Activated T-helper 1 cell treated with anti-CD3 and anti-CD28 coated beads, Interleukin-12 subunit alpha, Interleukin-12 subunit beta, Interleukin-2, Interleukin-4 antibody, amounts not matched to agents 30 ng/mL and 10 ng/mL and 1 ng/mL, durations not matched to agents 14 hours and 24 hours and 36 hours (primary cell): ENCODE results near the gene HTRA1. TPM values are rescaled to one million over a fixed set of nuclear protein-coding genes. Genes with fewer than 3 reads are reported as not detected.

Experiments
- DNase-seq: peaks from one replicate; pipeline ENCODE4 v3.0.0; 2021; ENCODE audit warnings: low spot score
- H3K27ac Mint-ChIP-seq: one replicate; pipeline ENCODE4 v1.8.0; 2021; ENCODE audit warnings: mild to moderate bottlenecking, mixed read lengths
- H3K27me3 Mint-ChIP-seq: one replicate; pipeline ENCODE4 v1.8.0; 2022; ENCODE audit warnings: mild to moderate bottlenecking, moderate library complexity, mixed read lengths; ENCODE audit not compliant: insufficient read depth
- H3K36me3 Mint-ChIP-seq: one replicate; pipeline ENCODE4 v1.8.0; 2021; ENCODE audit warnings: low read depth, mixed read lengths
- H3K4me1 Mint-ChIP-seq: one replicate; pipeline ENCODE4 v1.8.0; 2021; ENCODE audit warnings: low read depth, mixed read lengths
- H3K4me3 Mint-ChIP-seq: one replicate; pipeline ENCODE4 v1.8.0; 2021; ENCODE audit warnings: mild to moderate bottlenecking, moderate library complexity, mixed read lengths
- H3K9me3 Mint-ChIP-seq: one replicate; pipeline ENCODE4 v1.8.0; 2021; ENCODE audit warnings: mixed read lengths
- intact Hi-C: fragments of 100-400 bp; cut with micrococcal nuclease; formaldehyde crosslinking; loops from one replicate; pipeline ENCODE4 v1.15.1; 2024
- total RNA-seq: library from RNA; stranded (reverse); gene quantifications from 2 replicates; pipeline ENCODE4 v1.2.3, GENCODE V29; 2022

The HTRA1 gene
- not detected in 2 replicates for total RNA-seq

- H3K4me3 Mint-ChIP-seq, result peak within 1 kb of the TSS; percentile 73
- H3K9me3 Mint-ChIP-seq, result no peaks in the 10 kb centered on the region
- H3K36me3 Mint-ChIP-seq, result no peaks in the 10 kb centered on the region
- no peak within 1 kb of the TSS for H3K27ac Mint-ChIP-seq
- intact Hi-C loops, result loop anchor here (10.0 kb wide), 1 partner anchor 673 kb away; the partner anchor contains the start of gene HMX3
- no peak for DNase-seq
- peaks cover 67% of the 10 kb centered on the region for H3K27me3 Mint-ChIP-seq
- H3K4me1 Mint-ChIP-seq, result peaks cover 5% of the 10 kb centered on the region
Observed at GRCh38 chr10:122461367-122461728, at the start of gene HTRA1. Gene HTRA1 (plus strand): TSS chr10:122461553. CDS start chr10:122461653, 100 bp downstream.

GRCh38 chr10:122413327-122413726 is 48.0 kb upstream of the HTRA1 start:
- no peaks in the 10 kb centered on the region for H3K9me3 Mint-ChIP-seq

GRCh38 chr10:122417667-122418066 is 43.7 kb upstream of the HTRA1 start:
- Mint-ChIP-seq H3K36me3 (peaks cover 12% of the 10 kb centered on the region), H3K27ac (no peak overlapping the region), H3K4me3 (no peak overlapping the region), H3K27me3 (peaks cover 2% of the 10 kb centered on the region), H3K9me3 (no peaks in the 10 kb centered on the region), H3K4me1 (peaks cover 41% of the 10 kb centered on the region)
- no peak for DNase-seq
- intact Hi-C loops, result loop anchor here (1.0 kb wide), 1 partner anchor 42 kb away; no protein-coding TSS in a partner anchor

More at GRCh38 chr10:122413327-122413726, 48.0 kb upstream of the HTRA1 start:
- H3K4me3 Mint-ChIP-seq, result no peak overlapping the region
- peaks cover 19% of the 10 kb centered on the region for H3K4me1 Mint-ChIP-seq
- intact Hi-C loops, result no loop called here
- peaks cover 9% of the 10 kb centered on the region for H3K27me3 Mint-ChIP-seq
- no peak for DNase-seq
- H3K27ac Mint-ChIP-seq, result no peak overlapping the region
- H3K36me3 Mint-ChIP-seq, result peaks cover 9% of the 10 kb centered on the region

- H3K4me1 Mint-ChIP-seq, result peaks cover 41% of the 10 kb centered on the region
- H3K27me3 Mint-ChIP-seq, result peaks cover 2% of the 10 kb centered on the region
- H3K4me3 Mint-ChIP-seq, result no peak overlapping the region
- H3K9me3 Mint-ChIP-seq, result no peaks in the 10 kb centered on the region
- intact Hi-C loops, result no loop called here
- no peak for DNase-seq
- H3K27ac Mint-ChIP-seq, result no peak overlapping the region
- H3K36me3 Mint-ChIP-seq, result peaks cover 12% of the 10 kb centered on the region
Observed at GRCh38 chr10:122419016-122419415, 42.3 kb upstream of the HTRA1 start.

- no peak overlapping the region for H3K4me3 Mint-ChIP-seq
- H3K9me3 Mint-ChIP-seq, result no peaks in the 10 kb centered on the region
- H3K4me1 Mint-ChIP-seq, result peaks cover 41% of the 10 kb centered on the region
- H3K27me3 Mint-ChIP-seq, result no peaks in the 10 kb centered on the region
- DNase-seq, result no peak
- H3K36me3 Mint-ChIP-seq, result peaks cover 10% of the 10 kb centered on the region
- intact Hi-C loops, result no loop called here
- H3K27ac Mint-ChIP-seq, result no peak overlapping the region
Observed at GRCh38 chr10:122419876-122420623, 41.3 kb upstream of the HTRA1 start.

GRCh38 chr10:122420624-122421007 is 40.7 kb upstream of the HTRA1 start:
- no peak for DNase-seq
- Mint-ChIP-seq H3K4me1 (peaks cover 41% of the 10 kb centered on the region), H3K27ac (no peak overlapping the region), H3K4me3 (no peak overlapping the region), H3K9me3 (no peaks in the 10 kb centered on the region), H3K27me3 (no peaks in the 10 kb centered on the region), H3K36me3 (peaks cover 10% of the 10 kb centered on the region)
- intact Hi-C loops, result no loop called here

- DNase-seq, result no peak
- Mint-ChIP-seq H3K4me3 (no peak overlapping the region), H3K27ac (no peak overlapping the region), H3K9me3 (no peaks in the 10 kb centered on the region), H3K4me1 (peaks cover 38% of the 10 kb centered on the region), H3K27me3 (no peaks in the 10 kb centered on the region), H3K36me3 (peaks cover 8% of the 10 kb centered on the region)
- intact Hi-C loops, result no loop called here
Observed at GRCh38 chr10:122421054-122421625, 40.2 kb upstream of the HTRA1 start.

- H3K4me1 Mint-ChIP-seq, result peaks cover 33% of the 10 kb centered on the region
- no peaks in the 10 kb centered on the region for H3K27me3 Mint-ChIP-seq
- no peak overlapping the region for H3K4me3 Mint-ChIP-seq
- H3K36me3 Mint-ChIP-seq, result peaks cover 8% of the 10 kb centered on the region
- intact Hi-C loops, result no loop called here
- no peak overlapping the region for H3K27ac Mint-ChIP-seq
- H3K9me3 Mint-ChIP-seq, result no peaks in the 10 kb centered on the region
- DNase-seq, result no peak
Observed at GRCh38 chr10:122421742-122422141, 39.6 kb upstream of the HTRA1 start.

- no peaks in the 10 kb centered on the region for H3K9me3 Mint-ChIP-seq
- no peak overlapping the region for H3K27ac Mint-ChIP-seq
- H3K4me1 Mint-ChIP-seq, result peaks cover 26% of the 10 kb centered on the region
- no peaks in the 10 kb centered on the region for H3K27me3 Mint-ChIP-seq
- intact Hi-C loops, result no loop called here
- no peak for DNase-seq
- peaks cover 5% of the 10 kb centered on the region for H3K36me3 Mint-ChIP-seq
- no peak overlapping the region for H3K4me3 Mint-ChIP-seq
Observed at GRCh38 chr10:122422266-122422989, 38.9 kb upstream of the HTRA1 start.

GRCh38 chr10:122424059-122424458 is 37.3 kb upstream of the HTRA1 start:
- Mint-ChIP-seq H3K4me1 (peaks cover 23% of the 10 kb centered on the region), H3K36me3 (peaks cover 5% of the 10 kb centered on the region), H3K27me3 (no peaks in the 10 kb centered on the region), H3K9me3 (no peaks in the 10 kb centered on the region), H3K27ac (no peak overlapping the region), H3K4me3 (no peak overlapping the region)
- no peak for DNase-seq
- intact Hi-C loops, result no loop called here

GRCh38 chr10:122426829-122427228 is 34.5 kb upstream of the HTRA1 start:
- DNase-seq, result no peak
- no peaks in the 10 kb centered on the region for H3K9me3 Mint-ChIP-seq
- peaks cover 8% of the 10 kb centered on the region for H3K4me1 Mint-ChIP-seq
- no peaks in the 10 kb centered on the region for H3K36me3 Mint-ChIP-seq
- intact Hi-C loops, result no loop called here
- no peak overlapping the region for H3K4me3 Mint-ChIP-seq
- H3K27ac Mint-ChIP-seq, result no peak overlapping the region
- no peaks in the 10 kb centered on the region for H3K27me3 Mint-ChIP-seq

GRCh38 chr10:122427280-122427679 is 34.1 kb upstream of the HTRA1 start:
- Mint-ChIP-seq H3K36me3 (no peaks in the 10 kb centered on the region), H3K27ac (no peak overlapping the region), H3K4me3 (no peak overlapping the region), H3K4me1 (peaks cover 4% of the 10 kb centered on the region), H3K9me3 (no peaks in the 10 kb centered on the region), H3K27me3 (no peaks in the 10 kb centered on the region)
- intact Hi-C loops, result no loop called here
- no peak for DNase-seq
